ENCODE data around the gene CHAT. TPM values are rescaled to one million over a fixed set of nuclear protein-coding genes. Genes with fewer than 3 reads are reported as not detected.

Gene CHAT
- total RNA-seq, 4 donors from 2014 or later = not detected

- TF ChIP-seq POLR2A (IDR thresholded peaks at IDR 0.05) (no peak), EP300 (IDR thresholded peaks at IDR 0.05) (no peak)
- TF ChIP-seq, protein P1, sequence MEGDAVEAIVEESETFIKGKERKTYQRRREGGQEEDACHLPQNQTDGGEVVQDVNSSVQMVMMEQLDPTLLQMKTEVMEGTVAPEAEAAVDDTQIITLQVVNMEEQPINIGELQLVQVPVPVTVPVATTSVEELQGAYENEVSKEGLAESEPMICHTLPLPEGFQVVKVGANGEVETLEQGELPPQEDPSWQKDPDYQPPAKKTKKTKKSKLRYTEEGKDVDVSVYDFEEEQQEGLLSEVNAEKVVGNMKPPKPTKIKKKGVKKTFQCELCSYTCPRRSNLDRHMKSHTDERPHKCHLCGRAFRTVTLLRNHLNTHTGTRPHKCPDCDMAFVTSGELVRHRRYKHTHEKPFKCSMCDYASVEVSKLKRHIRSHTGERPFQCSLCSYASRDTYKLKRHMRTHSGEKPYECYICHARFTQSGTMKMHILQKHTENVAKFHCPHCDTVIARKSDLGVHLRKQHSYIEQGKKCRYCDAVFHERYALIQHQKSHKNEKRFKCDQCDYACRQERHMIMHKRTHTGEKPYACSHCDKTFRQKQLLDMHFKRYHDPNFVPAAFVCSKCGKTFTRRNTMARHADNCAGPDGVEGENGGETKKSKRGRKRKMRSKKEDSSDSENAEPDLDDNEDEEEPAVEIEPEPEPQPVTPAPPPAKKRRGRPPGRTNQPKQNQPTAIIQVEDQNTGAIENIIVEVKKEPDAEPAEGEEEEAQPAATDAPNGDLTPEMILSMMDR (IDR thresholded peaks at IDR 0.05) = no peak
- no peak for DNase-seq (ENCODE audit: low spot score in 2 of 2)
- H3K4me1 ChIP-seq = no peaks in the 10 kb centered on the region
- H3K27ac ChIP-seq = no peak overlapping the region
- 69 to 83% methylated on average over 5 of the region's 5 CpGs for WGBS, 2 donors
- peaks cover 0 to 13% (median 0%) of the 10 kb centered on the region in 4 donors for H3K9me3 ChIP-seq
- H3K4me3 ChIP-seq = no peak overlapping the region
- H3K36me3 ChIP-seq = no peaks in the 10 kb centered on the region
- no peaks in the 10 kb centered on the region for H3K27me3 ChIP-seq
These were observed 99.4 kb downstream of the CHAT start for GRCh38 chr10:49713266-49713665.

Other genes with a start within 250 kb of the CHAT start
- gene DRGX, start 217.9 kb upstream of the CHAT start, total RNA-seq = not detected
- gene ERCC6, start 74.9 kb upstream of the CHAT start, total RNA-seq = 10 to 100 TPM; 11.6 to 21.0 (median 17.5) TPM
- gene SLC18A3, start 3.7 kb upstream of the CHAT start, total RNA-seq = not detected
- not detected for gene C10orf53, start 65.6 kb downstream of the CHAT start, total RNA-seq
- gene OGDHL, start 148.3 kb downstream of the CHAT start, total RNA-seq = not detected

Measured in tibial nerve (tissue), 4 donors.